ENCODE data around the gene SLC11A2.

GRCh38 chr12:51049525-51049924 lies 23.3 kb upstream of the SLC11A2 start:
- TF ChIP-seq SUZ12 (IDR thresholded peaks at IDR 0.05) (no peak), TARDBP (IDR thresholded peaks at IDR 0.05) (no peak), FOXA1 (IDR thresholded peaks at IDR 0.05) (no peak), SP1 (IDR thresholded peaks at IDR 0.05) (no peak), FOXK2 (IDR thresholded peaks at IDR 0.05) (no peak), CTBP1 (IDR thresholded peaks at IDR 0.05; ENCODE audit: borderline replicate concordance) (no peak), FOXM1 (IDR thresholded peaks at IDR 0.05; ENCODE audit: borderline replicate concordance) (no peak), ELF4 (IDR thresholded peaks at IDR 0.05) (no peak), BHLHE40 (IDR thresholded peaks at IDR 0.05; ENCODE audit: borderline replicate concordance) (no peak), PKNOX1 (IDR thresholded peaks at IDR 0.05) (no peak), NFRKB (IDR thresholded peaks at IDR 0.05) (no peak), ZNF384 (IDR thresholded peaks at IDR 0.05) (no peak), ARNT (IDR thresholded peaks at IDR 0.05) (no peak), L3MBTL2 (conservative IDR thresholded peaks at IDR 0.05) (no peak)

Measured in HEK293T (cell line).